ENCODE measurements around the gene ELANE. TPM values are rescaled to one million over a fixed set of nuclear protein-coding genes. Genes with fewer than 3 reads are reported as not detected.

The ELANE gene
- total and polyA plus RNA-seq, 9 of the 15 experiments (the other 6 are each of a cell fraction or from before 2014, with no cell fraction given), result not detected

DNA sequence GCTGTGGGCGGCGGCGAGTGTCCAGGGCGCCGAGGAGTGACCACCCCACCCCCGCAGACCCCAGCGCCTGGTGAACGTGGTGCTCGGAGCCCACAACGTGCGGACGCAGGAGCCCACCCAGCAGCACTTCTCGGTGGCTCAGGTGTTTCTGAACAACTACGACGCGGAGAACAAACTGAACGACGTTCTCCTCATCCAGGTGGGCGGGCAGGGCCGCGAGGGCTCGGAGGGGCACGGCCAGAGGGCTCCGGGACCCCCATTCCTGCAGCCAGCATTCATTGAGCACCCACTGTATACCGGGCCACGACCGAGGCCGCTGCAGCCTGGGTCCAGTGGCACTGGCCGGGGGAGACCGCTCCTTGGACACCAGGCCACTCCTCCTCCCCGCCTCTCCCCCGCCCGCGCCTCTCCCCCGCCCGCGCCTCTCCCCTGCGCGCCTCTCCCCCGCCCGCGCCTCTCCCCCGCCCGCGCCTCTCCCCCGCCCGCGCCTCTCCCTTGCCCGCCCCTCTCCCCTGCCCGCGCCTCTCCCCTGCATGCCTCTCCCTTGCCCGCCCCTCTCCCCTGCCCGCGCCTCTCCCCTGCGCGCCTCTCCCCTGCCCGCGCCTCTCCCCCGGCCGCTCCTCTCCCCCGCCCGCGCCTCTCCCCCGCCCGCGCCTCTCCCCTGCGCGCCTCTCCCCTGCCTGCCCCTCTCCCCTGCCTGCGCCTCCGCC is 8.1 kb upstream of the ELANE start (continued):
- TF ChIP-seq, protein P1, sequence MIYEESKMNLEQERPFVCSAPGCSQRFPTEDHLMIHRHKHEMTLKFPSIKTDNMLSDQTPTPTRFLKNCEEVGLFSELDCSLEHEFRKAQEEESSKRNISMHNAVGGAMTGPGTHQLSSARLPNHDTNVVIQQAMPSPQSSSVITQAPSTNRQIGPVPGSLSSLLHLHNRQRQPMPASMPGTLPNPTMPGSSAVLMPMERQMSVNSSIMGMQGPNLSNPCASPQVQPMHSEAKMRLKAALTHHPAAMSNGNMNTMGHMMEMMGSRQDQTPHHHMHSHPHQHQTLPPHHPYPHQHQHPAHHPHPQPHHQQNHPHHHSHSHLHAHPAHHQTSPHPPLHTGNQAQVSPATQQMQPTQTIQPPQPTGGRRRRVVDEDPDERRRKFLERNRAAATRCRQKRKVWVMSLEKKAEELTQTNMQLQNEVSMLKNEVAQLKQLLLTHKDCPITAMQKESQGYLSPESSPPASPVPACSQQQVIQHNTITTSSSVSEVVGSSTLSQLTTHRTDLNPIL (CRISPR knock-in tag; IDR thresholded peaks at IDR 0.05), result no peak
- TF ChIP-seq, protein P2, sequence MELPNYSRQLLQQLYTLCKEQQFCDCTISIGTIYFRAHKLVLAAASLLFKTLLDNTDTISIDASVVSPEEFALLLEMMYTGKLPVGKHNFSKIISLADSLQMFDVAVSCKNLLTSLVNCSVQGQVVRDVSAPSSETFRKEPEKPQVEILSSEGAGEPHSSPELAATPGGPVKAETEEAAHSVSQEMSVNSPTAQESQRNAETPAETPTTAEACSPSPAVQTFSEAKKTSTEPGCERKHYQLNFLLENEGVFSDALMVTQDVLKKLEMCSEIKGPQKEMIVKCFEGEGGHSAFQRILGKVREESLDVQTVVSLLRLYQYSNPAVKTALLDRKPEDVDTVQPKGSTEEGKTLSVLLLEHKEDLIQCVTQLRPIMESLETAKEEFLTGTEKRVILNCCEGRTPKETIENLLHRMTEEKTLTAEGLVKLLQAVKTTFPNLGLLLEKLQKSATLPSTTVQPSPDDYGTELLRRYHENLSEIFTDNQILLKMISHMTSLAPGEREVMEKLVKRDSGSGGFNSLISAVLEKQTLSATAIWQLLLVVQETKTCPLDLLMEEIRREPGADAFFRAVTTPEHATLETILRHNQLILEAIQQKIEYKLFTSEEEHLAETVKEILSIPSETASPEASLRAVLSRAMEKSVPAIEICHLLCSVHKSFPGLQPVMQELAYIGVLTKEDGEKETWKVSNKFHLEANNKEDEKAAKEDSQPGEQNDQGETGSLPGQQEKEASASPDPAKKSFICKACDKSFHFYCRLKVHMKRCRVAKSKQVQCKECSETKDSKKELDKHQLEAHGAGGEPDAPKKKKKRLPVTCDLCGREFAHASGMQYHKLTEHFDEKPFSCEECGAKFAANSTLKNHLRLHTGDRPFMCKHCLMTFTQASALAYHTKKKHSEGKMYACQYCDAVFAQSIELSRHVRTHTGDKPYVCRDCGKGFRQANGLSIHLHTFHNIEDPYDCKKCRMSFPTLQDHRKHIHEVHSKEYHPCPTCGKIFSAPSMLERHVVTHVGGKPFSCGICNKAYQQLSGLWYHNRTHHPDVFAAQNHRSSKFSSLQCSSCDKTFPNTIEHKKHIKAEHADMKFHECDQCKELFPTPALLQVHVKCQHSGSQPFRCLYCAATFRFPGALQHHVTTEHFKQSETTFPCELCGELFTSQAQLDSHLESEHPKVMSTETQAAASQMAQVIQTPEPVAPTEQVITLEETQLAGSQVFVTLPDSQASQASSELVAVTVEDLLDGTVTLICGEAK (IDR thresholded peaks at IDR 0.05), result peak; percentile 35; the same call in 1 of the 2 replicates
- TF ChIP-seq, protein P2 (CRISPR knock-in tag; IDR thresholded peaks at IDR 0.05), result no peak
- TF ChIP-seq, protein P3, sequence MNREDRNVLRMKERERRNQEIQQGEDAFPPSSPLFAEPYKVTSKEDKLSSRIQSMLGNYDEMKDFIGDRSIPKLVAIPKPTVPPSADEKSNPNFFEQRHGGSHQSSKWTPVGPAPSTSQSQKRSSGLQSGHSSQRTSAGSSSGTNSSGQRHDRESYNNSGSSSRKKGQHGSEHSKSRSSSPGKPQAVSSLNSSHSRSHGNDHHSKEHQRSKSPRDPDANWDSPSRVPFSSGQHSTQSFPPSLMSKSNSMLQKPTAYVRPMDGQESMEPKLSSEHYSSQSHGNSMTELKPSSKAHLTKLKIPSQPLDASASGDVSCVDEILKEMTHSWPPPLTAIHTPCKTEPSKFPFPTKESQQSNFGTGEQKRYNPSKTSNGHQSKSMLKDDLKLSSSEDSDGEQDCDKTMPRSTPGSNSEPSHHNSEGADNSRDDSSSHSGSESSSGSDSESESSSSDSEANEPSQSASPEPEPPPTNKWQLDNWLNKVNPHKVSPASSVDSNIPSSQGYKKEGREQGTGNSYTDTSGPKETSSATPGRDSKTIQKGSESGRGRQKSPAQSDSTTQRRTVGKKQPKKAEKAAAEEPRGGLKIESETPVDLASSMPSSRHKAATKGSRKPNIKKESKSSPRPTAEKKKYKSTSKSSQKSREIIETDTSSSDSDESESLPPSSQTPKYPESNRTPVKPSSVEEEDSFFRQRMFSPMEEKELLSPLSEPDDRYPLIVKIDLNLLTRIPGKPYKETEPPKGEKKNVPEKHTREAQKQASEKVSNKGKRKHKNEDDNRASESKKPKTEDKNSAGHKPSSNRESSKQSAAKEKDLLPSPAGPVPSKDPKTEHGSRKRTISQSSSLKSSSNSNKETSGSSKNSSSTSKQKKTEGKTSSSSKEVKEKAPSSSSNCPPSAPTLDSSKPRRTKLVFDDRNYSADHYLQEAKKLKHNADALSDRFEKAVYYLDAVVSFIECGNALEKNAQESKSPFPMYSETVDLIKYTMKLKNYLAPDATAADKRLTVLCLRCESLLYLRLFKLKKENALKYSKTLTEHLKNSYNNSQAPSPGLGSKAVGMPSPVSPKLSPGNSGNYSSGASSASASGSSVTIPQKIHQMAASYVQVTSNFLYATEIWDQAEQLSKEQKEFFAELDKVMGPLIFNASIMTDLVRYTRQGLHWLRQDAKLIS (CRISPR knock-in tag; IDR thresholded peaks at IDR 0.05), result no peak
- TF ChIP-seq, protein P4, sequence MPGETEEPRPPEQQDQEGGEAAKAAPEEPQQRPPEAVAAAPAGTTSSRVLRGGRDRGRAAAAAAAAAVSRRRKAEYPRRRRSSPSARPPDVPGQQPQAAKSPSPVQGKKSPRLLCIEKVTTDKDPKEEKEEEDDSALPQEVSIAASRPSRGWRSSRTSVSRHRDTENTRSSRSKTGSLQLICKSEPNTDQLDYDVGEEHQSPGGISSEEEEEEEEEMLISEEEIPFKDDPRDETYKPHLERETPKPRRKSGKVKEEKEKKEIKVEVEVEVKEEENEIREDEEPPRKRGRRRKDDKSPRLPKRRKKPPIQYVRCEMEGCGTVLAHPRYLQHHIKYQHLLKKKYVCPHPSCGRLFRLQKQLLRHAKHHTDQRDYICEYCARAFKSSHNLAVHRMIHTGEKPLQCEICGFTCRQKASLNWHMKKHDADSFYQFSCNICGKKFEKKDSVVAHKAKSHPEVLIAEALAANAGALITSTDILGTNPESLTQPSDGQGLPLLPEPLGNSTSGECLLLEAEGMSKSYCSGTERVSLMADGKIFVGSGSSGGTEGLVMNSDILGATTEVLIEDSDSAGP (CRISPR knock-in tag; IDR thresholded peaks at IDR 0.05), result no peak
- no peak for TF ChIP-seq TRIM24 (IDR thresholded peaks at IDR 0.05)
- no peak for TF ChIP-seq RBM14 (IDR thresholded peaks at IDR 0.05; ENCODE audit: borderline replicate concordance, insufficient read depth, low read depth, low read length)
- no peak for TF ChIP-seq NBN (IDR thresholded peaks at IDR 0.05; ENCODE audit: low read depth)
- peak; percentile 46 for TF ChIP-seq RBBP5 (IDR thresholded peaks at IDR 0.05; ENCODE audit: borderline replicate concordance, insufficient read depth, low read length, poor library complexity, severe bottlenecking)
